K562 (cell line): ENCODE results near the gene ASIC3. TPM values are rescaled to one million over a fixed set of nuclear protein-coding genes. Genes with fewer than 3 reads are reported as not detected.

ENCODE experiments used
- ATAC-seq: fragments of 200-7000 bp; cut with Tn5 transposase; 3 replicates; pipeline ENCODE4 v1.9.1; 2020; ENCODE audit warnings: moderate library complexity
- BruUV-seq: library from RNA; stranded (reverse); fragments of 400-500 nt; replicated peaks from 2 replicates; lab custom pipeline; 2021; lab: Mats Ljungman, UMichigan
- CTCF ChIA-PET: fragments of 300-600 bp; formaldehyde crosslinking; extraction: SDS; loops from one replicate; lab custom pipeline; 2021; ENCODE audit warnings: low intra/inter-chr PET ratio; lab: Yijun Ruan, JAX
- POLR2A ChIA-PET: fragments of 300-600, 350-650 bp; sonication (Branson Sonifier 250); formaldehyde crosslinking; extraction: SDS; loops from one replicate; lab custom pipeline; 2021; ENCODE audit warnings: antibody characterized with exemption, inconsistent platforms; lab: Yijun Ruan, JAX
- DNase-seq, 4 experiments: peaks; one replicate each; pipeline versions ENCODE4 v3.0.0 to v3.0.0-alpha.2; 2011 to 2018; ENCODE audit warnings: low spot score in 3 of 4, mixed read lengths in 3 of 4; ENCODE audit errors: extremely low read depth in 1 of 4
- FAIRE-seq: peaks from 2 replicates; lab custom pipeline; 2011; peaks lifted over from hg19 to GRCh38; lab: Jason Lieb, UNC
- H2AFZ ChIP-seq: 2 replicates; pipeline ENCODE4 v1.6.0; 2011; ENCODE audit warnings: low read depth, low read length, control low read depth, inconsistent platforms
- H3K27ac ChIP-seq: fragments of 200-600 bp; 3 replicates; pipeline ENCODE4 v1.8.0; 2011; ENCODE audit warnings: low read depth, mild to moderate bottlenecking, control low read depth, inconsistent platforms, low read length, moderate library complexity, mixed read lengths; ENCODE audit errors: extremely low read depth
- H3K27me3 ChIP-seq, 2 experiments: fragments of 300-600 bp in 1 of 2; 2 replicates in 1 of 2; 3 replicates in 1 of 2; pipeline versions ENCODE4 v1.6.0 to v1.8.0; 2011; ENCODE audit warnings: inconsistent platforms in 2 of 2, low read length in 2 of 2, mild to moderate bottlenecking in 1 of 2, mixed read lengths in 1 of 2, moderate library complexity in 1 of 2; ENCODE audit not compliant: control insufficient read depth in 2 of 2, insufficient read depth in 2 of 2
- H3K36me3 ChIP-seq: fragments of 300-600 bp; 3 replicates; pipeline ENCODE4 v1.8.0; 2011; ENCODE audit warnings: mild to moderate bottlenecking, low read length, inconsistent platforms; ENCODE audit not compliant: control insufficient read depth, insufficient read depth
- H3K4me1 ChIP-seq, 2 experiments: fragments of 200-600 bp in 1 of 2; replicated peaks in 1 of 2; 2 replicates in 1 of 2; 3 replicates in 1 of 2; pipeline versions ENCODE4 v1.5.1 to v1.8.0; 2011; ENCODE audit warnings: inconsistent platforms in 2 of 2, low read length in 2 of 2, mild to moderate bottlenecking in 1 of 2, mixed read lengths in 1 of 2, moderate library complexity in 1 of 2; ENCODE audit not compliant: control insufficient read depth in 2 of 2, insufficient read depth in 2 of 2
- H3K4me2 ChIP-seq: 2 replicates; pipeline ENCODE4 v1.6.1; 2011; ENCODE audit warnings: low read length, control low read depth, inconsistent platforms, mixed read lengths; ENCODE audit not compliant: insufficient read depth
- H3K4me3 ChIP-seq: fragments of 200-600 bp; sonication (generic), shearing (Covaris generic); 2 replicates; pipeline ENCODE4 v1.5.1; 2016; ENCODE audit warnings: control low read depth, inconsistent platforms
- H3K79me2 ChIP-seq: fragments of 200-600 bp; 3 replicates; pipeline ENCODE4 v1.8.0; 2011; ENCODE audit warnings: low read length, inconsistent platforms; ENCODE audit not compliant: control insufficient read depth, insufficient read depth
- H3K9ac ChIP-seq, 2 experiments: 2 replicates each; pipeline versions ENCODE4 v1.6.0 to v1.6.1; 2011; ENCODE audit warnings: low read depth in 2 of 2, low read length in 2 of 2, control low read depth in 1 of 2, inconsistent platforms in 1 of 2, mild to moderate bottlenecking in 1 of 2, mixed read lengths in 1 of 2; ENCODE audit not compliant: insufficient read depth in 1 of 2
- H3K9me1 ChIP-seq: one replicate; pipeline ENCODE4 v1.6.0; 2011; ENCODE audit warnings: inconsistent platforms, mild to moderate bottlenecking, low read length, moderate library complexity; ENCODE audit not compliant: control insufficient read depth, insufficient read depth
- H3K9me3 ChIP-seq: replicated peaks from 2 replicates; pipeline ENCODE4 v1.5.1; 2011; ENCODE audit warnings: low read depth, low read length, inconsistent platforms; ENCODE audit not compliant: control insufficient read depth, insufficient read depth
- H4K20me1 ChIP-seq: replicated peaks from 2 replicates; pipeline ENCODE4 v1.6.1; 2011; ENCODE audit warnings: low read length, inconsistent platforms, mixed read lengths; ENCODE audit not compliant: control insufficient read depth, insufficient read depth
- ERF ChIP-seq: fragments of 450-650 bp; formaldehyde crosslinking; IDR thresholded peaks from 2 replicates; pipeline ENCODE4 v1.4.0; 2020; ENCODE audit warnings: mild to moderate bottlenecking, mixed read lengths
- KAT2B ChIP-seq: IDR thresholded peaks from one replicate; pipeline ENCODE4 v1.6.1; 2012; ENCODE audit warnings: low read depth, mild to moderate bottlenecking, control low read depth, inconsistent platforms, low read length, moderate library complexity
- POLR2G ChIP-seq: fragments of 200-400 bp; formaldehyde crosslinking; IDR thresholded peaks from 2 replicates; pipeline ENCODE4 v1.6.1; 2017; ENCODE audit warnings: low read depth, mild to moderate bottlenecking, antibody characterized with exemption, low read length, moderate library complexity
- RBFOX2 ChIP-seq: fragments of 200-400 bp; formaldehyde crosslinking; IDR thresholded peaks from 2 replicates; pipeline ENCODE4 v1.6.1; 2017; ENCODE audit warnings: low read depth, mild to moderate bottlenecking, low read length, moderate library complexity
- ZNF174 ChIP-seq: fragments of 250-450 bp; sonication (Bioruptor Pico); IDR thresholded peaks from 2 replicates; pipeline ENCODE4 v1.4.0; 2020; ENCODE audit warnings: mild to moderate bottlenecking
- WGBS: fragments of 100-300 bp; shearing (Covaris generic); methylation state at CpG from one replicate; pipeline ENCODE4 v1.1.6; 2016; ENCODE audit warnings: low coverage, mixed read lengths; ENCODE audit not compliant: insufficient coverage; ENCODE audit errors: missing lambda C conversion rate; 5-methylcytosine and 5-hydroxymethylcytosine counted together
- in situ Hi-C: fragments of 300-500 bp; cut with MboI; formaldehyde crosslinking; loops from 4 replicates; pipeline ENCODE4 v1.15.0; 2018; ENCODE audit warnings: inconsistent platforms, mixed read lengths
- intact Hi-C: fragments of 100-400 bp; cut with micrococcal nuclease; formaldehyde crosslinking; loops from 2 replicates; pipeline ENCODE4 v1.14.2; 2022
- polyA plus RNA-seq, 8 experiments: library from polyadenylated mRNA; depleted of rRNA in 4 of 8; stranded (reverse) in 5 of 8; unstranded in 3 of 8; fragments of >200 nt; fragmentation: Nextera tagmentation in 2 of 8; fragmentation: Illumina TruSeq in 1 of 8; extraction: Ambion mirVana in 2 of 8; extraction: Trizol in 1 of 8; gene quantifications; 2 replicates each; pipeline versions ENCODE4 v1.2.1 to v1.2.3, GENCODE V29; 2011 to 2014; ENCODE audit warnings: inconsistent platforms in 1 of 8, missing spikeins in 1 of 8
- total RNA-seq, 7 experiments: library from RNA; depleted of rRNA in 6 of 7; stranded (reverse); fragments of >200 nt in 6 of 7; fragmentation: Illumina TruSeq in 2 of 7; extraction: Trizol in 2 of 7; gene quantifications; 2 replicates each; pipeline versions ENCODE4 v1.2.1 to v1.2.3, GENCODE V29; 2011 to 2021; ENCODE audit warnings: low replicate concordance in 1 of 7
- TF ChIP-seq, protein P1 (sequence below): sonication (generic); formaldehyde crosslinking; IDR thresholded peaks from 2 replicates; pipeline ENCODE4 v1.8.1; 2023; ENCODE audit warnings: mild to moderate bottlenecking, missing genetic modification reagents
- TF ChIP-seq, protein P2 (sequence below): fragments of 250-450 bp; sonication (Bioruptor Pico); IDR thresholded peaks from 2 replicates; pipeline ENCODE4 v1.4.0; 2020; ENCODE audit warnings: mild to moderate bottlenecking, moderate library complexity, borderline replicate concordance

Gene ASIC3
- total and polyA plus RNA-seq, 9 of the 15 experiments (the other 6 are each of a cell fraction or from before 2014, with no cell fraction given) = 0.11 to 5.0 (median 0.87) TPM

DNA sequence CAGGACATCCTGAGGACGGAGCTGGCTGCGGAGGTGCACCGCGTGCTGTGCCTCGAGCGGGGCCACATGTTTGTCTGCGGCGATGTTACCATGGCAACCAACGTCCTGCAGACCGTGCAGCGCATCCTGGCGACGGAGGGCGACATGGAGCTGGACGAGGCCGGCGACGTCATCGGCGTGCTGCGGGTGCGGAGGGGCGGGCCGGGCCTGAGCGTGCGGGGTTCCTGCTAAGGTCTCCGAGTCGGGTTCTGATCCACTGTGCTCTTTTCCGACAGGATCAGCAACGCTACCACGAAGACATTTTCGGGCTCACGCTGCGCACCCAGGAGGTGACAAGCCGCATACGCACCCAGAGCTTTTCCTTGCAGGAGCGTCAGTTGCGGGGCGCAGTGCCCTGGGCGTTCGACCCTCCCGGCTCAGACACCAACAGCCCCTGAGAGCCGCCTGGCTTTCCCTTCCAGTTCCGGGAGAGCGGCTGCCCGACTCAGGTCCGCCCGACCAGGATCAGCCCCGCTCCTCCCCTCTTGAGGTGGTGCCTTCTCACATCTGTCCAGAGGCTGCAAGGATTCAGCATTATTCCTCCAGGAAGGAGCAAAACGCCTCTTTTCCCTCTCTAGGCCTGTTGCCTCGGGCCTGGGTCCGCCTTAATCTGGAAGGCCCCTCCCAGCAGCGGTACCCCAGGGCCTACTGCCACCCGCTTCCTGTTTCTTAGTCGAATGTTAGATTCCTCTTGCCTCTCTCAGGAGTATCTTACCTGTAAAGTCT, 34.4 kb upstream of the ASIC3 start:
- H3K4me3 ChIP-seq = no peak overlapping the region
- H3K4me2 ChIP-seq = no peak overlapping the region
- DNase-seq (peak in 2 of 4 experiments; percentile 39 to 57), FAIRE-seq (no peak), ATAC-seq (no peak)
- no peak overlapping the region for H3K27ac ChIP-seq
- POLR2A ChIA-PET = interaction anchor here (1.2 to 1.4 kb wide), 2 partner anchors 8 to 21 kb away, joined by 3 to 4 read pairs; no protein-coding TSS in a partner anchor
- no peaks in the 10 kb centered on the region for H4K20me1 ChIP-seq
- TF ChIP-seq ERF (CRISPR knock-in tag) (no peak), KAT2B (no peak), ZNF174 (CRISPR knock-in tag) (no peak), RBFOX2 (peak; percentile 53), POLR2G (peak; percentile 61; the same call in 1 of the 2 replicates)
- TF ChIP-seq, protein P1, sequence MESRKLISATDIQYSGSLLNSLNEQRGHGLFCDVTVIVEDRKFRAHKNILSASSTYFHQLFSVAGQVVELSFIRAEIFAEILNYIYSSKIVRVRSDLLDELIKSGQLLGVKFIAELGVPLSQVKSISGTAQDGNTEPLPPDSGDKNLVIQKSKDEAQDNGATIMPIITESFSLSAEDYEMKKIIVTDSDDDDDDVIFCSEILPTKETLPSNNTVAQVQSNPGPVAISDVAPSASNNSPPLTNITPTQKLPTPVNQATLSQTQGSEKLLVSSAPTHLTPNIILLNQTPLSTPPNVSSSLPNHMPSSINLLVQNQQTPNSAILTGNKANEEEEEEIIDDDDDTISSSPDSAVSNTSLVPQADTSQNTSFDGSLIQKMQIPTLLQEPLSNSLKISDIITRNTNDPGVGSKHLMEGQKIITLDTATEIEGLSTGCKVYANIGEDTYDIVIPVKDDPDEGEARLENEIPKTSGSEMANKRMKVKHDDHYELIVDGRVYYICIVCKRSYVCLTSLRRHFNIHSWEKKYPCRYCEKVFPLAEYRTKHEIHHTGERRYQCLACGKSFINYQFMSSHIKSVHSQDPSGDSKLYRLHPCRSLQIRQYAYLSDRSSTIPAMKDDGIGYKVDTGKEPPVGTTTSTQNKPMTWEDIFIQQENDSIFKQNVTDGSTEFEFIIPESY (CRISPR knock-in tag) = peak; percentile 61; the same call in 1 of the 2 replicates
- TF ChIP-seq, protein P2, sequence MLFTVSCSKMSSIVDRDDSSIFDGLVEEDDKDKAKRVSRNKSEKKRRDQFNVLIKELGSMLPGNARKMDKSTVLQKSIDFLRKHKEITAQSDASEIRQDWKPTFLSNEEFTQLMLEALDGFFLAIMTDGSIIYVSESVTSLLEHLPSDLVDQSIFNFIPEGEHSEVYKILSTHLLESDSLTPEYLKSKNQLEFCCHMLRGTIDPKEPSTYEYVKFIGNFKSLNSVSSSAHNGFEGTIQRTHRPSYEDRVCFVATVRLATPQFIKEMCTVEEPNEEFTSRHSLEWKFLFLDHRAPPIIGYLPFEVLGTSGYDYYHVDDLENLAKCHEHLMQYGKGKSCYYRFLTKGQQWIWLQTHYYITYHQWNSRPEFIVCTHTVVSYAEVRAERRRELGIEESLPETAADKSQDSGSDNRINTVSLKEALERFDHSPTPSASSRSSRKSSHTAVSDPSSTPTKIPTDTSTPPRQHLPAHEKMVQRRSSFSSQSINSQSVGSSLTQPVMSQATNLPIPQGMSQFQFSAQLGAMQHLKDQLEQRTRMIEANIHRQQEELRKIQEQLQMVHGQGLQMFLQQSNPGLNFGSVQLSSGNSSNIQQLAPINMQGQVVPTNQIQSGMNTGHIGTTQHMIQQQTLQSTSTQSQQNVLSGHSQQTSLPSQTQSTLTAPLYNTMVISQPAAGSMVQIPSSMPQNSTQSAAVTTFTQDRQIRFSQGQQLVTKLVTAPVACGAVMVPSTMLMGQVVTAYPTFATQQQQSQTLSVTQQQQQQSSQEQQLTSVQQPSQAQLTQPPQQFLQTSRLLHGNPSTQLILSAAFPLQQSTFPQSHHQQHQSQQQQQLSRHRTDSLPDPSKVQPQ (CRISPR knock-in tag) = no peak
- in situ Hi-C loops (no loop called here), intact Hi-C loops (loop anchor here (10.0 kb wide), 1 partner anchor 161 kb away; no protein-coding TSS in a partner anchor)
- H3K79me2 ChIP-seq = peaks cover 42% of the 10 kb centered on the region
- peaks cover 40% of the 10 kb centered on the region; the same call in 2 of the 3 replicates for H3K36me3 ChIP-seq
- H3K9me1 ChIP-seq = no peaks in the 10 kb centered on the region
- H2AFZ ChIP-seq = no peak overlapping the region
- no peaks in the 10 kb centered on the region; a peak in 1 of 5 replicates for H3K27me3 ChIP-seq
- CTCF ChIA-PET = no interaction called here
- BruUV-seq = no TSS peak
- H3K9me3 ChIP-seq = no peaks in the 10 kb centered on the region
- H3K9ac ChIP-seq = no peak overlapping the region
- WGBS = 92% methylated on average over 40 of the region's 55 CpGs
- peaks cover 44 to 84% of the 10 kb centered on the region in 2 experiments for H3K4me1 ChIP-seq
